Kidney epithelial cell (primary cell): ENCODE data around the gene KRT40. TPM values are rescaled to one million over a fixed set of nuclear protein-coding genes. Genes with fewer than 3 reads are reported as not detected.

ENCODE experiments used
- DNase-seq: peaks from one replicate; pipeline ENCODE4 v3.0.0-alpha.2; 2010; ENCODE audit warnings: low read depth
- H3K27me3 ChIP-seq: 2 replicates; pipeline ENCODE4 v1.6.0; 2011; ENCODE audit warnings: low read length; ENCODE audit not compliant: control insufficient read depth, insufficient read depth
- H3K36me3 ChIP-seq: 2 replicates; pipeline ENCODE4 v1.5.1; 2011; ENCODE audit warnings: low read length; ENCODE audit not compliant: control insufficient read depth, insufficient read depth
- H3K4me3 ChIP-seq: 2 replicates; pipeline ENCODE4 v1.5.1; 2011; ENCODE audit warnings: low read depth, mild to moderate bottlenecking, control low read depth, low read length
- total RNA-seq: library from RNA; depleted of rRNA; stranded (reverse); fragments of >200 nt; gene quantifications from 2 replicates; pipeline ENCODE4 v1.2.3, GENCODE V29; 2015
- TF ChIP-seq, protein P1 (sequence below): IDR thresholded peaks from 2 replicates; pipeline ENCODE4 v1.5.1; 2011; ENCODE audit warnings: mild to moderate bottlenecking, moderate library complexity, low read length, control low read depth, inconsistent platforms; ENCODE audit not compliant: insufficient read depth, poor library complexity, severe bottlenecking

KRT40 gene
- total RNA-seq, 1 donor from 2014 or later: not detected

GRCh38 chr17:41018541-41018940 lies 34.4 kb upstream of the KRT40 start:
- H3K36me3 ChIP-seq: no peaks in the 10 kb centered on the region
- TF ChIP-seq, protein P1, sequence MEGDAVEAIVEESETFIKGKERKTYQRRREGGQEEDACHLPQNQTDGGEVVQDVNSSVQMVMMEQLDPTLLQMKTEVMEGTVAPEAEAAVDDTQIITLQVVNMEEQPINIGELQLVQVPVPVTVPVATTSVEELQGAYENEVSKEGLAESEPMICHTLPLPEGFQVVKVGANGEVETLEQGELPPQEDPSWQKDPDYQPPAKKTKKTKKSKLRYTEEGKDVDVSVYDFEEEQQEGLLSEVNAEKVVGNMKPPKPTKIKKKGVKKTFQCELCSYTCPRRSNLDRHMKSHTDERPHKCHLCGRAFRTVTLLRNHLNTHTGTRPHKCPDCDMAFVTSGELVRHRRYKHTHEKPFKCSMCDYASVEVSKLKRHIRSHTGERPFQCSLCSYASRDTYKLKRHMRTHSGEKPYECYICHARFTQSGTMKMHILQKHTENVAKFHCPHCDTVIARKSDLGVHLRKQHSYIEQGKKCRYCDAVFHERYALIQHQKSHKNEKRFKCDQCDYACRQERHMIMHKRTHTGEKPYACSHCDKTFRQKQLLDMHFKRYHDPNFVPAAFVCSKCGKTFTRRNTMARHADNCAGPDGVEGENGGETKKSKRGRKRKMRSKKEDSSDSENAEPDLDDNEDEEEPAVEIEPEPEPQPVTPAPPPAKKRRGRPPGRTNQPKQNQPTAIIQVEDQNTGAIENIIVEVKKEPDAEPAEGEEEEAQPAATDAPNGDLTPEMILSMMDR: no peak
- DNase-seq: no peak
- no peaks in the 10 kb centered on the region for H3K27me3 ChIP-seq
- no peak overlapping the region for H3K4me3 ChIP-seq

DNA sequence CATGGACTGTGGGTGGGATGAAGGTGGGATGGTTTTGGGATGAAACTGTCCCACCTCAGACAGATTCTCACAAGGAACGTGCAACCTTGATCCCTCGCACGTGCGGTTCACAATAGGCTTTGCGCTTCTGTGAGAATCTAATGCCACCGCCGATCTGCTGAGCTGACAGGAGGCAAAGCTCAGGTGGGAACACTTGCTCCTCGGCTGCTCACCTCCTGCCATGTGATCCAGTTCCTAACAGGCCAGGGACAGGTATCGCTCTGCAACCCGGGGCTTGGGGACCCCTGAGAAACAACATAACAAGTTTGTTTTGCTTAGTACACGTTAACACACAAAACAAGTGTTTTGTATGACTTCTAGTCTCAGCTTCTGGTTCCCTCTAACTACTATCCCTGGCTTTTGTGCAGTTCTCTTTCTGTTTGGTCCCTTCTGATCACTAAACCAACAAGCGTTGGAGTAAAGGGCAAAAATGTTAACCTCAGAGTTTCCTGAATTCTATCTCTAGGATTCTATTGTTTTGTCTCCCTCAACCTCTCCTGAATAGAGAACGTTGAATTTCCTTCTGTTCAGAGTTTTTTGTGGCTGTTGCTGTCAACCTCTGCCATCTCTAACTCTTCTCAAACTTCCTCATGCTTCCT lies 32.6 kb upstream of the KRT40 start:
- TF ChIP-seq, protein P1: no peak
- no peak overlapping the region for H3K4me3 ChIP-seq
- H3K36me3 ChIP-seq: no peaks in the 10 kb centered on the region
- no peak for DNase-seq
- H3K27me3 ChIP-seq: no peaks in the 10 kb centered on the region

- H3K27me3 ChIP-seq: no peaks in the 10 kb centered on the region
- no peak overlapping the region for H3K4me3 ChIP-seq
- no peak for DNase-seq
- TF ChIP-seq, protein P1: no peak
- no peaks in the 10 kb centered on the region for H3K36me3 ChIP-seq
These were observed 31.3 kb upstream of the KRT40 start for GRCh38 chr17:41015454-41015853.

DNA sequence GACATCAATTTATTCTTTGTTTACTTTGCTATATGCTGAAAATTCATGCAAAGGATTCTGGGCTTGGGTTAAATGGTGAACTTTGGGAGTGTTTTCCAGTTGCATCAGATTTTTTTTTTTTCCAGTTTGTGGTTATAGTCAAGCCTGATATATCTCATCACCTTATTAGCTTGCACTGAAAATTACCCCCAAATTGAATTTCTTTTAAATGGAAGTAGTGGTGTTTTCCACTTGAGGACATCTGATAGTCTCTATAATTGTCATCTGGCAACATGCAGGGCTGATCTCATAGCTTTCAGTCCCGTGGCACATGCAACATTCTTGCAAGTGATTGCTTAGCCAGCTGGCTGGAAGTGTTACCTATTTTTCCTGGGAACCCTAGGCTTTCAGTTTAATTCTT lies 29.5 kb upstream of the KRT40 start:
- Histone ChIP-seq H3K4me3 (no peak overlapping the region), H3K27me3 (no peaks in the 10 kb centered on the region), H3K36me3 (no peaks in the 10 kb centered on the region)
- DNase-seq: no peak
- TF ChIP-seq, protein P1: no peak

DNA sequence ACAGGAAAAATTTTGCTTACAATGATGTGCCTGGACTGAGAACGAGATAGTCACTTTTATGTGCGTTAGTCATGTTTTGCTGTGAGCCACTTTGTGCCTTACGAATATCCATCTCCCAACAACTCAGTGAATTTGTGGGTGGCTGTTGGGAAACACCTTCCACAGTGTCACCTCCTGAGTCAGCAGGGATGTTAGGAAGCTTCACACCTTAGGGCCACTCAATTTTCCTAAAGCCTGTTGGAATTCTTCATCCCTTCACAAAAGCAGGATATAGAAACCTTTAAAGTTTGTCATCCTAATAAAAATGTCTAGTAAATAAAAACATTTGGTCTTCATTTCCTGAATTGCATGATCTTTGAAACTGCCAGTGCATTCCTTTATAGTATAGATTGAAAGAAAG lies 29.1 kb upstream of the KRT40 start:
- Histone ChIP-seq H3K36me3 (no peaks in the 10 kb centered on the region), H3K4me3 (no peak overlapping the region), H3K27me3 (no peaks in the 10 kb centered on the region)
- DNase-seq: no peak
- TF ChIP-seq, protein P1: no peak
